ENCODE data around the gene INHBA. TPM values are rescaled to one million over a fixed set of nuclear protein-coding genes. Genes with fewer than 3 reads are reported as not detected.

The INHBA gene
- total and polyA plus RNA-seq, 7 donors = 0.05 to 0.49 (median 0.15) TPM

- Histone ChIP-seq H3K27me3 (ENCODE audit: insufficient read depth in 3 of 3, low read length in 2 of 3) (no peaks in the 10 kb centered on the region), H3K27ac (no peak overlapping the region), H3K4me1 (no peaks in the 10 kb centered on the region), H3K9me3 (no peaks in the 10 kb centered on the region), H3K36me3 (ENCODE audit: insufficient read depth in 1 of 2, low read depth in 1 of 2) (no peaks in the 10 kb centered on the region), H3K4me3 (no peak overlapping the region)
- TF ChIP-seq, protein P1, sequence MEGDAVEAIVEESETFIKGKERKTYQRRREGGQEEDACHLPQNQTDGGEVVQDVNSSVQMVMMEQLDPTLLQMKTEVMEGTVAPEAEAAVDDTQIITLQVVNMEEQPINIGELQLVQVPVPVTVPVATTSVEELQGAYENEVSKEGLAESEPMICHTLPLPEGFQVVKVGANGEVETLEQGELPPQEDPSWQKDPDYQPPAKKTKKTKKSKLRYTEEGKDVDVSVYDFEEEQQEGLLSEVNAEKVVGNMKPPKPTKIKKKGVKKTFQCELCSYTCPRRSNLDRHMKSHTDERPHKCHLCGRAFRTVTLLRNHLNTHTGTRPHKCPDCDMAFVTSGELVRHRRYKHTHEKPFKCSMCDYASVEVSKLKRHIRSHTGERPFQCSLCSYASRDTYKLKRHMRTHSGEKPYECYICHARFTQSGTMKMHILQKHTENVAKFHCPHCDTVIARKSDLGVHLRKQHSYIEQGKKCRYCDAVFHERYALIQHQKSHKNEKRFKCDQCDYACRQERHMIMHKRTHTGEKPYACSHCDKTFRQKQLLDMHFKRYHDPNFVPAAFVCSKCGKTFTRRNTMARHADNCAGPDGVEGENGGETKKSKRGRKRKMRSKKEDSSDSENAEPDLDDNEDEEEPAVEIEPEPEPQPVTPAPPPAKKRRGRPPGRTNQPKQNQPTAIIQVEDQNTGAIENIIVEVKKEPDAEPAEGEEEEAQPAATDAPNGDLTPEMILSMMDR (IDR thresholded peaks at IDR 0.05) = no peak
- 49 to 54% (median 49%) methylated on average over 8 of the region's 8 CpGs for WGBS, 3 donors
- ATAC-seq (no peak), DNase-seq (no peak)
- intact Hi-C loops (cut with DNase I) = no loop called here
These were observed 62.4 kb downstream of the INHBA start for GRCh38 chr7:41640487-41640886.

- Histone ChIP-seq H3K27me3 (ENCODE audit: insufficient read depth in 3 of 3, low read length in 2 of 3) (no peaks in the 10 kb centered on the region), H3K9me3 (no peaks in the 10 kb centered on the region), H3K4me3 (no peak overlapping the region), H3K27ac (no peak overlapping the region), H3K36me3 (ENCODE audit: insufficient read depth in 1 of 2, low read depth in 1 of 2) (no peaks in the 10 kb centered on the region), H3K4me1 (no peaks in the 10 kb centered on the region)
- TF ChIP-seq, protein P1 (IDR thresholded peaks at IDR 0.05) = no peak
- no peak for DNase-seq
- no peak for ATAC-seq
- intact Hi-C loops (cut with DNase I) = no loop called here
These were observed 65.8 kb downstream of the INHBA start for GRCh38 chr7:41637049-41637448.

All from psoas muscle (tissue), 8 donors.